T-helper 2 cell treated with Interferon-gamma antibody and Interleukin-4, amounts not matched to agents 5 μg/mL and 100 μg/mL, for 36 hours (primary cell): ENCODE data around the gene KRTAP9-6.
"Not testable (repeated sequence)": the region's sequence is repeated elsewhere in the genome, so short reads cannot be mapped to it uniquely, and the experiment has no call there.

ENCODE experiments used
- DNase-seq: peaks from one replicate; pipeline ENCODE4 v3.0.0; 2021; ENCODE audit warnings: low spot score
- H3K27ac Mint-ChIP-seq: one replicate; pipeline ENCODE4 v1.8.0; 2021; ENCODE audit warnings: mild to moderate bottlenecking, mixed read lengths
- H3K27me3 Mint-ChIP-seq: one replicate; pipeline ENCODE4 v1.8.0; 2021; ENCODE audit warnings: low read depth, mixed read lengths
- H3K36me3 Mint-ChIP-seq: one replicate; pipeline ENCODE4 v1.8.0; 2021; ENCODE audit warnings: low read depth, mixed read lengths
- H3K4me1 Mint-ChIP-seq: one replicate; pipeline ENCODE4 v1.8.0; 2021; ENCODE audit warnings: low read depth, mixed read lengths
- H3K4me3 Mint-ChIP-seq: one replicate; pipeline ENCODE4 v1.8.0; 2022; ENCODE audit warnings: mild to moderate bottlenecking, moderate library complexity, mixed read lengths
- H3K9me3 Mint-ChIP-seq: one replicate; pipeline ENCODE4 v1.8.0; 2021; ENCODE audit warnings: mixed read lengths

Gene KRTAP9-6

GRCh38 chr17:41254861-41255260, 10.3 kb upstream of the KRTAP9-6 start:
- Mint-ChIP-seq H3K27ac (no peak overlapping the region), H3K9me3 (no peaks in the 10 kb centered on the region), H3K27me3 (peaks cover 30% of the 10 kb centered on the region), H3K36me3 (no peaks in the 10 kb centered on the region), H3K4me1 (no peaks in the 10 kb centered on the region), H3K4me3 (no peak overlapping the region)
- no peak for DNase-seq

GRCh38 chr17:41255381-41256290, 9.5 kb upstream of the KRTAP9-6 start, which contains the start of gene KRTAP9-9:
Gene KRTAP9-9 (plus strand): TSS chr17:41255384.
- H3K4me3 Mint-ChIP-seq, H3K9me3 Mint-ChIP-seq, H3K27ac Mint-ChIP-seq, H3K4me1 Mint-ChIP-seq, DNase-seq, H3K36me3 Mint-ChIP-seq: not testable (repeated sequence)
- peaks cover 34% of the 10 kb centered on the region for H3K27me3 Mint-ChIP-seq

GRCh38 chr17:41256291-41256685, 8.9 kb upstream of the KRTAP9-6 start:
- Mint-ChIP-seq H3K4me1 (no peaks in the 10 kb centered on the region), H3K36me3 (no peaks in the 10 kb centered on the region), H3K9me3 (no peaks in the 10 kb centered on the region), H3K27me3 (peaks cover 40% of the 10 kb centered on the region), H3K4me3 (no peak overlapping the region), H3K27ac (no peak overlapping the region)
- DNase-seq: no peak

- Mint-ChIP-seq H3K27ac (no peak overlapping the region), H3K36me3 (no peaks in the 10 kb centered on the region), H3K9me3 (no peaks in the 10 kb centered on the region), H3K27me3 (peaks cover 36% of the 10 kb centered on the region), H3K4me3 (no peak overlapping the region), H3K4me1 (no peaks in the 10 kb centered on the region)
- DNase-seq: no peak
Measured at GRCh38 chr17:41258406-41258805, 6.8 kb upstream of the KRTAP9-6 start.

- no peaks in the 10 kb centered on the region for H3K9me3 Mint-ChIP-seq
- no peak overlapping the region for H3K27ac Mint-ChIP-seq
- H3K4me3 Mint-ChIP-seq: no peak overlapping the region
- H3K4me1 Mint-ChIP-seq: no peaks in the 10 kb centered on the region
- no peak for DNase-seq
- H3K36me3 Mint-ChIP-seq: no peaks in the 10 kb centered on the region
- H3K27me3 Mint-ChIP-seq: peaks cover 31% of the 10 kb centered on the region
Measured at GRCh38 chr17:41263212-41263611, 2.0 kb upstream of the KRTAP9-6 start.

- Mint-ChIP-seq H3K27ac (no peak overlapping the region), H3K9me3 (no peaks in the 10 kb centered on the region), H3K4me3 (no peak overlapping the region), H3K36me3 (no peaks in the 10 kb centered on the region), H3K4me1 (no peaks in the 10 kb centered on the region), H3K27me3 (peaks cover 26% of the 10 kb centered on the region)
- no peak for DNase-seq
Measured at GRCh38 chr17:41264599-41264998, 579 bp upstream of the KRTAP9-6 start.

- DNase-seq: no peak
- Mint-ChIP-seq H3K27me3 (peaks cover 5% of the 10 kb centered on the region), H3K27ac (no peak overlapping the region), H3K4me3 (no peak overlapping the region), H3K36me3 (no peaks in the 10 kb centered on the region), H3K4me1 (no peaks in the 10 kb centered on the region), H3K9me3 (no peaks in the 10 kb centered on the region)
Measured at GRCh38 chr17:41267711-41268110, 2.5 kb downstream of the KRTAP9-6 start.

GRCh38 chr17:41271323-41271722, 6.1 kb downstream of the KRTAP9-6 start:
- not testable (repeated sequence) for H3K36me3 Mint-ChIP-seq, DNase-seq, H3K9me3 Mint-ChIP-seq, H3K27ac Mint-ChIP-seq, H3K27me3 Mint-ChIP-seq, H3K4me3 Mint-ChIP-seq, H3K4me1 Mint-ChIP-seq

GRCh38 chr17:41271858-41272257, 6.7 kb downstream of the KRTAP9-6 start:
- Mint-ChIP-seq H3K36me3 (no peaks in the 10 kb centered on the region), H3K27me3 (peaks cover 5% of the 10 kb centered on the region), H3K4me3 (no peak overlapping the region), H3K9me3 (no peaks in the 10 kb centered on the region), H3K4me1 (no peaks in the 10 kb centered on the region), H3K27ac (no peak overlapping the region)
- no peak for DNase-seq

GRCh38 chr17:41275648-41276190, 10.5 kb downstream of the KRTAP9-6 start, which contains the start of gene KRTAP9-7:
Gene KRTAP9-7 (plus strand): TSS chr17:41275698. CDS start chr17:41275698, 0 bp downstream.
- H3K36me3 Mint-ChIP-seq, H3K4me3 Mint-ChIP-seq, H3K27me3 Mint-ChIP-seq, H3K9me3 Mint-ChIP-seq, H3K27ac Mint-ChIP-seq, DNase-seq, H3K4me1 Mint-ChIP-seq: not testable (repeated sequence)

GRCh38 chr17:41278176-41278955, 13.2 kb downstream of the KRTAP9-6 start:
- H3K27me3 Mint-ChIP-seq: peaks cover 8% of the 10 kb centered on the region
- H3K9me3 Mint-ChIP-seq: no peaks in the 10 kb centered on the region
- no peaks in the 10 kb centered on the region for H3K4me1 Mint-ChIP-seq
- no peaks in the 10 kb centered on the region for H3K36me3 Mint-ChIP-seq
- DNase-seq: no peak
- H3K4me3 Mint-ChIP-seq: no peak overlapping the region
- no peak overlapping the region for H3K27ac Mint-ChIP-seq

GRCh38 chr17:41284043-41284442, 18.9 kb downstream of the KRTAP9-6 start:
- Mint-ChIP-seq H3K9me3 (no peaks in the 10 kb centered on the region), H3K27ac (no peak overlapping the region), H3K4me3 (no peak overlapping the region), H3K4me1 (no peaks in the 10 kb centered on the region), H3K36me3 (no peaks in the 10 kb centered on the region), H3K27me3 (peaks cover 3% of the 10 kb centered on the region)
- no peak for DNase-seq

- no peaks in the 10 kb centered on the region for H3K4me1 Mint-ChIP-seq
- no peak for DNase-seq
- no peak overlapping the region for H3K4me3 Mint-ChIP-seq
- no peaks in the 10 kb centered on the region for H3K9me3 Mint-ChIP-seq
- H3K27me3 Mint-ChIP-seq: peaks cover 3% of the 10 kb centered on the region
- no peak overlapping the region for H3K27ac Mint-ChIP-seq
- no peaks in the 10 kb centered on the region for H3K36me3 Mint-ChIP-seq
Measured at GRCh38 chr17:41284546-41284945, 19.4 kb downstream of the KRTAP9-6 start.

- Mint-ChIP-seq H3K27me3 (peaks cover 3% of the 10 kb centered on the region), H3K4me3 (no peak overlapping the region), H3K36me3 (no peaks in the 10 kb centered on the region), H3K4me1 (no peaks in the 10 kb centered on the region), H3K9me3 (no peaks in the 10 kb centered on the region), H3K27ac (no peak overlapping the region)
- no peak for DNase-seq
Measured at GRCh38 chr17:41287050-41287449, 21.9 kb downstream of the KRTAP9-6 start.
